C4-2B (cell line): ENCODE measurements around the gene PDE4B.

Source experiments
- ZFX ChIP-seq: fragments of 450-650 bp; IDR thresholded peaks from 2 replicates; pipeline ENCODE4 v1.6.1; 2017
- TF ChIP-seq, protein P1 (sequence below): fragments of 450-650 bp; conservative IDR thresholded peaks from 2 replicates; pipeline ENCODE4 v1.5.1; 2017; ENCODE audit warnings: mild to moderate bottlenecking

DNA sequence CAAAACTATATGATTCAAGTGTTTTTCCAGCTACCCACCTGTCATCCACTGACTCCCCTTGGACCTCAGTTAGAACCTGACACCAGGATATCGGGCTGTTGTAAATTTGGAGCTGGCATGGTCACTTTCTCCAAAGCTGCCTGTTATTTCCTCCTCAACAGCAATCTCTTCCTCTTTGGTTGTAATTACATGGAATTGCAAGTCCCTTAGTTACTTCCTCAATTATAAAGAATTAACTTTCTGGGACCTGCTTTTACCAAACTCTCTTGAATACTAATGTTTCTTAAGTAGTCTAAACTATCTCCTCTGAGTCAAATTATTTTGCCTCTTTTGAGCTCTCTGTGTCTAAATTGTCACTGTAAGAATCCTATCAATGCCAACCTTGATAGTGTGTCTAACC, 590.9 kb downstream of the PDE4B start:
- TF ChIP-seq, protein P1, sequence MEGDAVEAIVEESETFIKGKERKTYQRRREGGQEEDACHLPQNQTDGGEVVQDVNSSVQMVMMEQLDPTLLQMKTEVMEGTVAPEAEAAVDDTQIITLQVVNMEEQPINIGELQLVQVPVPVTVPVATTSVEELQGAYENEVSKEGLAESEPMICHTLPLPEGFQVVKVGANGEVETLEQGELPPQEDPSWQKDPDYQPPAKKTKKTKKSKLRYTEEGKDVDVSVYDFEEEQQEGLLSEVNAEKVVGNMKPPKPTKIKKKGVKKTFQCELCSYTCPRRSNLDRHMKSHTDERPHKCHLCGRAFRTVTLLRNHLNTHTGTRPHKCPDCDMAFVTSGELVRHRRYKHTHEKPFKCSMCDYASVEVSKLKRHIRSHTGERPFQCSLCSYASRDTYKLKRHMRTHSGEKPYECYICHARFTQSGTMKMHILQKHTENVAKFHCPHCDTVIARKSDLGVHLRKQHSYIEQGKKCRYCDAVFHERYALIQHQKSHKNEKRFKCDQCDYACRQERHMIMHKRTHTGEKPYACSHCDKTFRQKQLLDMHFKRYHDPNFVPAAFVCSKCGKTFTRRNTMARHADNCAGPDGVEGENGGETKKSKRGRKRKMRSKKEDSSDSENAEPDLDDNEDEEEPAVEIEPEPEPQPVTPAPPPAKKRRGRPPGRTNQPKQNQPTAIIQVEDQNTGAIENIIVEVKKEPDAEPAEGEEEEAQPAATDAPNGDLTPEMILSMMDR: no peak
- no peak for TF ChIP-seq ZFX
